Endothelial cell of umbilical vein (primary cell): ENCODE measurements around the gene ATP1A4. TPM values are rescaled to one million over a fixed set of nuclear protein-coding genes. Genes with fewer than 3 reads are reported as not detected.

Source experiments
- BruUV-seq: library from RNA; stranded (reverse); fragments of 400-500 nt; replicated peaks from 2 replicates; lab custom pipeline; 2021; lab: Mats Ljungman, UMichigan
- CTCF ChIA-PET: fragments of 300-600, 350-600 bp; sonication (Branson Sonifier 250); formaldehyde crosslinking; loops from one replicate; lab custom pipeline; 2021; ENCODE audit warnings: antibody characterized with exemption, inconsistent platforms; lab: Charles Lee
- POLR2A ChIA-PET: fragments of 300-600, 350-600 bp; sonication (Branson Sonifier 250); formaldehyde crosslinking; loops from one replicate; lab custom pipeline; 2021; ENCODE audit warnings: antibody characterized with exemption, inconsistent platforms; lab: Charles Lee
- DNase-seq: peaks from one replicate; pipeline ENCODE4 v3.0.0-alpha.2; 2011; ENCODE audit warnings: low read depth, low spot score
- FAIRE-seq: peaks from 2 replicates; lab custom pipeline; 2011; peaks lifted over from hg19 to GRCh38; lab: Jason Lieb, UNC
- H2AFZ ChIP-seq: 2 replicates; pipeline ENCODE4 v1.6.0; 2012; ENCODE audit warnings: low read depth, low read length, control low read depth, inconsistent platforms
- H3K27ac ChIP-seq: 2 replicates; pipeline ENCODE4 v1.5.1; 2011; ENCODE audit warnings: low read depth, mild to moderate bottlenecking, control low read depth, low read length, moderate library complexity; ENCODE audit not compliant: insufficient read depth
- H3K27me3 ChIP-seq, 2 experiments: 2 replicates each; pipeline versions ENCODE4 v1.6.0 to v1.6.1; 2011; ENCODE audit warnings: low read length in 2 of 2, mixed read lengths in 1 of 2; ENCODE audit not compliant: control insufficient read depth in 2 of 2, insufficient read depth in 2 of 2
- H3K36me3 ChIP-seq, 2 experiments: 2 replicates in 1 of 2; 3 replicates in 1 of 2; pipeline ENCODE4 v1.5.1; 2011; ENCODE audit warnings: low read length in 2 of 2, mild to moderate bottlenecking in 1 of 2, moderate library complexity in 1 of 2; ENCODE audit not compliant: control insufficient read depth in 2 of 2, insufficient read depth in 2 of 2; ENCODE audit errors: extremely low read depth in 1 of 2
- H3K4me1 ChIP-seq: 3 replicates; pipeline ENCODE4 v1.5.1; 2011; ENCODE audit warnings: mild to moderate bottlenecking, low read length; ENCODE audit not compliant: control insufficient read depth, insufficient read depth; ENCODE audit errors: extremely low read depth
- H3K4me2 ChIP-seq: 2 replicates; pipeline ENCODE4 v1.6.1; 2011; ENCODE audit warnings: low read length, control low read depth, mixed read lengths; ENCODE audit not compliant: insufficient read depth
- H3K4me3 ChIP-seq, 3 experiments: fragments of 200-600 bp in 1 of 3; sonication (generic), shearing (Covaris generic) in 1 of 3; replicated peaks in 1 of 3; 2 replicates each; pipeline ENCODE4 v1.5.1; 2011 to 2016; ENCODE audit warnings: control low read depth in 3 of 3, low read length in 3 of 3, mild to moderate bottlenecking in 2 of 3, inconsistent platforms in 1 of 3, low read depth in 1 of 3, moderate library complexity in 1 of 3; ENCODE audit not compliant: insufficient read depth in 1 of 3
- H3K79me2 ChIP-seq: 2 replicates; pipeline ENCODE4 v1.6.0; 2012; ENCODE audit warnings: low read length, inconsistent platforms; ENCODE audit not compliant: control insufficient read depth, insufficient read depth
- H3K9ac ChIP-seq: replicated peaks from 2 replicates; pipeline ENCODE3; 2011; ENCODE audit warnings: low read length, control low read depth; ENCODE audit not compliant: insufficient read depth; ENCODE audit errors: extremely low read depth
- H3K9me1 ChIP-seq: replicated peaks from 3 replicates; pipeline ENCODE4 v1.6.0; 2011; ENCODE audit warnings: mild to moderate bottlenecking, low read length; ENCODE audit not compliant: control insufficient read depth, insufficient read depth; ENCODE audit errors: extremely low read depth
- H3K9me3 ChIP-seq: replicated peaks from 2 replicates; pipeline ENCODE4 v1.5.1; 2012; ENCODE audit warnings: low read length, inconsistent platforms; ENCODE audit not compliant: control insufficient read depth, insufficient read depth
- H4K20me1 ChIP-seq: replicated peaks from 2 replicates; pipeline ENCODE3; 2011; ENCODE audit warnings: mild to moderate bottlenecking, low read length; ENCODE audit not compliant: control insufficient read depth, insufficient read depth; ENCODE audit errors: extremely low read depth
- EZH2 ChIP-seq: IDR thresholded peaks from 2 replicates; pipeline ENCODE4 v1.6.1; 2012; ENCODE audit warnings: borderline replicate concordance, low read depth, mild to moderate bottlenecking, moderate library complexity, low read length, inconsistent platforms; ENCODE audit not compliant: severe bottlenecking
- FOS ChIP-seq: IDR thresholded peaks from 2 replicates; pipeline ENCODE4 v1.6.1; 2011; ENCODE audit warnings: mild to moderate bottlenecking, low read length, moderate library complexity, borderline replicate concordance; ENCODE audit not compliant: insufficient read depth
- GATA2 ChIP-seq: IDR thresholded peaks from 2 replicates; pipeline ENCODE4 v1.7.0; 2011; ENCODE audit warnings: low read depth, mild to moderate bottlenecking, moderate library complexity, mixed read lengths, low read length; ENCODE audit not compliant: insufficient read length, insufficient read depth
- JUN ChIP-seq: IDR thresholded peaks from 2 replicates; pipeline ENCODE4 v1.6.1; 2011; ENCODE audit warnings: borderline replicate concordance, low read depth; ENCODE audit not compliant: insufficient read length, insufficient read depth
- MYC ChIP-seq: IDR thresholded peaks from one replicate; pipeline ENCODE4 v1.6.1; 2011; ENCODE audit warnings: mild to moderate bottlenecking, low read depth, low read length
- POLR2A ChIP-seq: IDR thresholded peaks from 2 replicates; pipeline ENCODE4 v1.6.1; 2012; ENCODE audit warnings: low read depth, mild to moderate bottlenecking, control low read depth, low read length
- POLR2AphosphoS5 ChIP-seq: IDR thresholded peaks from 2 replicates; pipeline ENCODE4 v1.6.1; 2012; ENCODE audit warnings: low read depth, mild to moderate bottlenecking, control low read depth, low read length, moderate library complexity; ENCODE audit not compliant: insufficient read depth
- dilution Hi-C: fragments of 300-500 bp; cut with MboI; formaldehyde crosslinking; loops from one replicate; pipeline ENCODE4 v1.15.0; 2019; ENCODE audit warnings: low sequenced_read_pairs; ENCODE audit not compliant: extremely low pct_ligation_motif_present
- intact Hi-C: fragments of 100-400 bp; cut with micrococcal nuclease; formaldehyde crosslinking; loops from one replicate; pipeline ENCODE4 v1.10.0; 2022
- polyA plus RNA-seq, 4 experiments: library from polyadenylated mRNA; depleted of rRNA in 3 of 4; stranded (reverse) in 3 of 4; unstranded in 1 of 4; fragments of >200 nt; gene quantifications; 2 replicates each; pipeline versions ENCODE4 v1.2.1 to v1.2.3, GENCODE V29; 2011 to 2012; ENCODE audit warnings: missing spikeins in 1 of 4
- total RNA-seq: library from RNA; stranded (reverse); gene quantifications from 2 replicates; pipeline ENCODE4 v1.2.3, GENCODE V29; 2021
- TF ChIP-seq, protein P1 (sequence below), 2 donors: IDR thresholded peaks; 1 replicate in 1 of 2; 2 replicates in 1 of 2; pipeline ENCODE4 v1.5.1; 2011; ENCODE audit warnings: low read length in 2 of 2, mild to moderate bottlenecking in 2 of 2, moderate library complexity in 2 of 2, control low read depth in 1 of 2, inconsistent platforms in 1 of 2, low read depth in 1 of 2; ENCODE audit not compliant: insufficient read depth in 1 of 2; ENCODE audit errors: extremely low read depth in 1 of 2

ATP1A4 gene
- total and polyA plus RNA-seq, 2 donors (not counting 3 experiments of a cell fraction or from before 2014, with no cell fraction given): not detected

DNA sequence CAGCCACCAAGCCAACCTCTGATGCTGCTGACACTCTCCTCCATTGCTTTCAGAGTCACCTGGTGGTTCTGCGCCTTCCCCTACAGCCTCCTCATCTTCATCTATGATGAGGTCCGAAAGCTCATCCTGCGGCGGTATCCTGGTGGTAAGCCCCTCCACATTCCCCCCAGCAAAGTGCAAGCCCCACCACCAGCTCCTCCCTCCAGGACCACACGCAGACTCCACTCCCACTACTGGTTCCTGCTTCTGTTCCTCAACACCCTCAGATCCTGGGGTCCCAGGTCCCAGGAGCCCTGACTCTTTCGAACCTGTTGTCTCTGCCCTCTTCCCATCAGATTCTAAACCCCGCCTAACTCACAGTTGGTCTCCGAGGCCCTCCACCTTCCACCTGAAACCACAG is 11.6 kb upstream of the ATP1A4 start:
- H3K4me3 ChIP-seq: no peak overlapping the region
- H3K9ac ChIP-seq: no peak overlapping the region
- H4K20me1 ChIP-seq: no peaks in the 10 kb centered on the region
- no peaks in the 10 kb centered on the region for H3K9me1 ChIP-seq
- CTCF ChIA-PET: no interaction called here
- H3K79me2 ChIP-seq: no peaks in the 10 kb centered on the region
- H2AFZ ChIP-seq: no peak overlapping the region
- H3K27me3 ChIP-seq: peaks cover 0 to 4% of the 10 kb centered on the region in 2 experiments
- no peak overlapping the region for H3K4me2 ChIP-seq
- intact Hi-C loops: no loop called here
- H3K4me1 ChIP-seq: no peaks in the 10 kb centered on the region
- DNase-seq: no peak
- no peak for FAIRE-seq
- H3K9me3 ChIP-seq: no peaks in the 10 kb centered on the region
- no TSS peak for BruUV-seq
- no peaks in the 10 kb centered on the region for H3K36me3 ChIP-seq
- POLR2A ChIA-PET: no interaction called here
- TF ChIP-seq POLR2AphosphoS5 (no peak), JUN (no peak), FOS (no peak), EZH2 (no peak), POLR2A (no peak), GATA2 (no peak), MYC (no peak)
- no peak overlapping the region for H3K27ac ChIP-seq
- dilution Hi-C loops: no loop called here

DNA sequence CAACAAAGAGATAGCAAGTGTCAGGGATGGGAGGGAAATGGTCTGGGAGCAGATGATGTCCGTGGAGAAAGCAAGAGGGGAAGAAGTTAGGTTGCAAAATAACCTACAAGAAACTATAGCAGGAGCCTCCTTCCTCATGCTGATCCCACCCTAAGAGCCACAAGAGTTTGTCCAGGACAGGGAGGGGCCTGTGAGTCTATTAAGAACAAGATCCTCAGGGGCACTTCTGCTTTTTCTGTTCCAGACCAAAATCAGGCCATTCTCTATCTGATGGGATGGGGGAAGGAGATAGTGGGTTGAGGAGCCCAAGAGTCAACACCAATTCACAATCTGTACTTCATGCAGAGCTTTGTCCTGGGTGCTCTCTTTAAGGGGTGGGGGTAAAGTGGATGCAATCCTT is 7.7 kb upstream of the ATP1A4 start:
- no peaks in the 10 kb centered on the region for H4K20me1 ChIP-seq
- no peaks in the 10 kb centered on the region for H3K4me1 ChIP-seq
- no peak overlapping the region for H3K27ac ChIP-seq
- peaks cover 2 to 4% of the 10 kb centered on the region in 2 experiments for H3K27me3 ChIP-seq
- H2AFZ ChIP-seq: no peak overlapping the region
- BruUV-seq: no TSS peak
- FAIRE-seq (no peak), DNase-seq (no peak)
- dilution Hi-C loops (no loop called here), intact Hi-C loops (no loop called here)
- no peaks in the 10 kb centered on the region for H3K9me3 ChIP-seq
- ChIA-PET POLR2A (no interaction called here), CTCF (no interaction called here)
- H3K9ac ChIP-seq: no peak overlapping the region
- no peaks in the 10 kb centered on the region for H3K36me3 ChIP-seq
- no peaks in the 10 kb centered on the region for H3K9me1 ChIP-seq
- H3K4me2 ChIP-seq: no peak overlapping the region
- no peak overlapping the region for H3K4me3 ChIP-seq
- no peaks in the 10 kb centered on the region for H3K79me2 ChIP-seq
- TF ChIP-seq MYC (no peak), POLR2A (no peak), GATA2 (no peak), JUN (no peak)
- TF ChIP-seq, protein P1, sequence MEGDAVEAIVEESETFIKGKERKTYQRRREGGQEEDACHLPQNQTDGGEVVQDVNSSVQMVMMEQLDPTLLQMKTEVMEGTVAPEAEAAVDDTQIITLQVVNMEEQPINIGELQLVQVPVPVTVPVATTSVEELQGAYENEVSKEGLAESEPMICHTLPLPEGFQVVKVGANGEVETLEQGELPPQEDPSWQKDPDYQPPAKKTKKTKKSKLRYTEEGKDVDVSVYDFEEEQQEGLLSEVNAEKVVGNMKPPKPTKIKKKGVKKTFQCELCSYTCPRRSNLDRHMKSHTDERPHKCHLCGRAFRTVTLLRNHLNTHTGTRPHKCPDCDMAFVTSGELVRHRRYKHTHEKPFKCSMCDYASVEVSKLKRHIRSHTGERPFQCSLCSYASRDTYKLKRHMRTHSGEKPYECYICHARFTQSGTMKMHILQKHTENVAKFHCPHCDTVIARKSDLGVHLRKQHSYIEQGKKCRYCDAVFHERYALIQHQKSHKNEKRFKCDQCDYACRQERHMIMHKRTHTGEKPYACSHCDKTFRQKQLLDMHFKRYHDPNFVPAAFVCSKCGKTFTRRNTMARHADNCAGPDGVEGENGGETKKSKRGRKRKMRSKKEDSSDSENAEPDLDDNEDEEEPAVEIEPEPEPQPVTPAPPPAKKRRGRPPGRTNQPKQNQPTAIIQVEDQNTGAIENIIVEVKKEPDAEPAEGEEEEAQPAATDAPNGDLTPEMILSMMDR (IDR thresholded peaks at IDR 0.05; ENCODE audit: extremely low read depth in 1 of 2, insufficient read depth in 1 of 2, low read depth in 1 of 2, low read length in 2 of 2): no peak
